GM18517 (cell line): ENCODE measurements around the gene PRKCE.
"Not testable (repeated sequence)": the region's sequence is repeated elsewhere in the genome, so short reads cannot be mapped to it uniquely, and the experiment has no call there.

ENCODE experiments used
- ATAC-seq: cut with Tn5 transposase; IDR thresholded peaks from one replicate; pipeline ENCODE4 v1.9.1; 2021; ENCODE audit warnings: mild to moderate bottlenecking, moderate library complexity; ENCODE audit not compliant: unreplicated experiment

PRKCE gene

GRCh38 chr2:45882707-45883602, 231.5 kb downstream of the PRKCE start:
- ATAC-seq: no peak

GRCh38 chr2:45883603-45884000, 232.1 kb downstream of the PRKCE start:
- ATAC-seq: no peak

- ATAC-seq: no peak
Measured at GRCh38 chr2:45884126-45884525, 232.7 kb downstream of the PRKCE start.

- no peak for ATAC-seq
Measured at GRCh38 chr2:45885171-45885621, 233.7 kb downstream of the PRKCE start.

GRCh38 chr2:45886171-45886663, 234.7 kb downstream of the PRKCE start:
- no peak for ATAC-seq

- no peak for ATAC-seq
Measured at GRCh38 chr2:45888167-45888566, 236.7 kb downstream of the PRKCE start.

- no peak for ATAC-seq
Measured at GRCh38 chr2:45888641-45889040, 237.2 kb downstream of the PRKCE start.

GRCh38 chr2:45889053-45889452, 237.6 kb downstream of the PRKCE start:
- peak; percentile 85 for ATAC-seq

GRCh38 chr2:45889620-45890370, 238.3 kb downstream of the PRKCE start:
- ATAC-seq: peak; percentile 44

GRCh38 chr2:45890371-45890646, 238.8 kb downstream of the PRKCE start:
- not testable (repeated sequence) for ATAC-seq

GRCh38 chr2:45890819-45891218, 239.3 kb downstream of the PRKCE start:
- no peak for ATAC-seq

GRCh38 chr2:45891719-45892424, 240.4 kb downstream of the PRKCE start:
- ATAC-seq: no peak

- no peak for ATAC-seq
Measured at GRCh38 chr2:45892425-45892745, 240.9 kb downstream of the PRKCE start.

- no peak for ATAC-seq
Measured at GRCh38 chr2:45892757-45893156, 241.3 kb downstream of the PRKCE start.

- no peak for ATAC-seq
Measured at GRCh38 chr2:45894211-45894610, 242.7 kb downstream of the PRKCE start.

GRCh38 chr2:45895241-45895861, 243.9 kb downstream of the PRKCE start:
- ATAC-seq: no peak

- no peak for ATAC-seq
Measured at GRCh38 chr2:45896311-45896710, 244.8 kb downstream of the PRKCE start.

- ATAC-seq: no peak
Measured at GRCh38 chr2:45897842-45898241, 246.4 kb downstream of the PRKCE start.

- ATAC-seq: no peak
Measured at GRCh38 chr2:45898819-45899218, 247.3 kb downstream of the PRKCE start.

- no peak for ATAC-seq
Measured at GRCh38 chr2:45899926-45900325, 248.5 kb downstream of the PRKCE start.

GRCh38 chr2:45901468-45902032, 250.1 kb downstream of the PRKCE start:
- ATAC-seq: no peak
